ENCODE measurements around the gene FAM181B.

- no peak for TF ChIP-seq EZH2 (IDR thresholded peaks at IDR 0.05; ENCODE audit: low read length)
- no peak for TF ChIP-seq CTCF (optimal IDR thresholded peaks at IDR 0.05 in 1 of 3, IDR thresholded peaks at IDR 0.05 in 1 of 3, conservative IDR thresholded peaks at IDR 0.05 in 1 of 3; ENCODE audit: extremely low read depth in 1 of 3, insufficient read depth in 2 of 3, low read length in 3 of 3)
Observed at GRCh38 chr11:82750643-82751139, 17.0 kb upstream of the FAM181B start.
